ENCODE results near the gene UQCRHL.

Gene UQCRHL

GRCh38 chr1:15775706-15776105, 31.7 kb downstream of the UQCRHL start:
- Histone ChIP-seq H3K27me3 (ENCODE audit: insufficient read depth, poor library complexity, severe bottlenecking) (peaks cover 3% of the 10 kb centered on the region), H3K4me3 (replicated peaks; ENCODE audit: insufficient read depth, low read length) (no peak overlapping the region), H3K27ac (replicated peaks) (no peak overlapping the region)
- TF ChIP-seq POLR2AphosphoS5 (IDR thresholded peaks at IDR 0.05; ENCODE audit: low read depth) (no peak), REST (IDR thresholded peaks at IDR 0.05; ENCODE audit: insufficient replicate concordance, low read depth) (no peak), GABPA (IDR thresholded peaks at IDR 0.05; ENCODE audit: low read depth) (no peak), SPI1 (IDR thresholded peaks at IDR 0.05; ENCODE audit: borderline replicate concordance, low read depth) (no peak), CTCF (IDR thresholded peaks at IDR 0.05; ENCODE audit: insufficient read depth, low read length) (no peak)
- DNase-seq (ENCODE audit: low read depth in 1 of 2, low spot score in 1 of 2) = no peak

GRCh38 chr1:15771836-15772515, 35.5 kb downstream of the UQCRHL start:
- TF ChIP-seq POLR2AphosphoS5 (IDR thresholded peaks at IDR 0.05; ENCODE audit: low read depth) (no peak), CTCF (IDR thresholded peaks at IDR 0.05; ENCODE audit: insufficient read depth, low read length) (no peak), SPI1 (IDR thresholded peaks at IDR 0.05; ENCODE audit: borderline replicate concordance, low read depth) (no peak), REST (IDR thresholded peaks at IDR 0.05; ENCODE audit: insufficient replicate concordance, low read depth) (no peak), GABPA (IDR thresholded peaks at IDR 0.05; ENCODE audit: low read depth) (no peak)
- H3K27ac ChIP-seq (replicated peaks) = no peak overlapping the region
- no peaks in the 10 kb centered on the region for H3K27me3 ChIP-seq (ENCODE audit: insufficient read depth, poor library complexity, severe bottlenecking)
- no peak for DNase-seq (ENCODE audit: low read depth in 1 of 2, low spot score in 1 of 2)
- H3K4me3 ChIP-seq (replicated peaks; ENCODE audit: insufficient read depth, low read length) = no peak overlapping the region

GRCh38 chr1:15770313-15770962, 37.0 kb downstream of the UQCRHL start:
- no peak overlapping the region for H3K27ac ChIP-seq (replicated peaks)
- no peak for TF ChIP-seq SPI1 (IDR thresholded peaks at IDR 0.05; ENCODE audit: borderline replicate concordance, low read depth)
- TF ChIP-seq CTCF (IDR thresholded peaks at IDR 0.05; ENCODE audit: insufficient read depth, low read length) = no peak
- TF ChIP-seq REST (IDR thresholded peaks at IDR 0.05; ENCODE audit: insufficient replicate concordance, low read depth) = no peak
- no peak for TF ChIP-seq GABPA (IDR thresholded peaks at IDR 0.05; ENCODE audit: low read depth)
- no peak for TF ChIP-seq POLR2AphosphoS5 (IDR thresholded peaks at IDR 0.05; ENCODE audit: low read depth)
- DNase-seq (ENCODE audit: low read depth in 1 of 2, low spot score in 1 of 2) = no peak
- H3K4me3 ChIP-seq (replicated peaks; ENCODE audit: insufficient read depth, low read length) = no peak overlapping the region
- no peaks in the 10 kb centered on the region for H3K27me3 ChIP-seq (ENCODE audit: insufficient read depth, poor library complexity, severe bottlenecking)

All from HL-60 (cell line).